Rectal smooth muscle tissue (tissue), 1 donor: ENCODE results near the gene CEMIP2.

ENCODE experiments used
- H3K27ac ChIP-seq: one replicate; pipeline ENCODE4 v1.7.0; 2013; ENCODE audit warnings: low read depth, low read length, inconsistent platforms
- H3K27me3 ChIP-seq: one replicate; pipeline ENCODE4 v1.7.0; 2013; ENCODE audit warnings: low read length; ENCODE audit not compliant: control insufficient read depth, insufficient read depth
- H3K36me3 ChIP-seq: one replicate; pipeline ENCODE4 v1.7.0; 2013; ENCODE audit warnings: low read length; ENCODE audit not compliant: control insufficient read depth, insufficient read depth
- H3K4me1 ChIP-seq: one replicate; pipeline ENCODE4 v1.7.0; 2013; ENCODE audit warnings: low read length; ENCODE audit not compliant: control insufficient read depth, insufficient read depth
- H3K4me3 ChIP-seq: one replicate; pipeline ENCODE4 v1.7.0; 2013; ENCODE audit warnings: low read length
- H3K9ac ChIP-seq: one replicate; pipeline ENCODE4 v1.7.0; 2013; ENCODE audit warnings: low read length

Gene CEMIP2

GRCh38 chr9:71756753-71757152 is 11.6 kb downstream of the CEMIP2 start:
- no peak overlapping the region for H3K27ac ChIP-seq
- H3K4me1 ChIP-seq: no peaks in the 10 kb centered on the region
- no peak overlapping the region for H3K9ac ChIP-seq
- H3K27me3 ChIP-seq: no peaks in the 10 kb centered on the region
- H3K36me3 ChIP-seq: no peaks in the 10 kb centered on the region
- no peak overlapping the region for H3K4me3 ChIP-seq

- no peaks in the 10 kb centered on the region for H3K27me3 ChIP-seq
- no peak overlapping the region for H3K27ac ChIP-seq
- H3K4me3 ChIP-seq: no peak overlapping the region
- no peak overlapping the region for H3K9ac ChIP-seq
- H3K36me3 ChIP-seq: no peaks in the 10 kb centered on the region
- no peaks in the 10 kb centered on the region for H3K4me1 ChIP-seq
These were observed 12.4 kb downstream of the CEMIP2 start for GRCh38 chr9:71755869-71756268.

GRCh38 chr9:71755230-71755629 is 13.1 kb downstream of the CEMIP2 start:
- Histone ChIP-seq H3K27me3 (no peaks in the 10 kb centered on the region), H3K9ac (no peak overlapping the region), H3K36me3 (no peaks in the 10 kb centered on the region), H3K4me3 (no peak overlapping the region), H3K4me1 (no peaks in the 10 kb centered on the region), H3K27ac (no peak overlapping the region)

- no peak overlapping the region for H3K4me3 ChIP-seq
- no peak overlapping the region for H3K27ac ChIP-seq
- H3K36me3 ChIP-seq: no peaks in the 10 kb centered on the region
- no peaks in the 10 kb centered on the region for H3K4me1 ChIP-seq
- no peaks in the 10 kb centered on the region for H3K27me3 ChIP-seq
- no peak overlapping the region for H3K9ac ChIP-seq
These were observed 14.2 kb downstream of the CEMIP2 start for GRCh38 chr9:71754151-71754550.

- no peak overlapping the region for H3K27ac ChIP-seq
- H3K4me3 ChIP-seq: no peak overlapping the region
- no peaks in the 10 kb centered on the region for H3K4me1 ChIP-seq
- H3K9ac ChIP-seq: no peak overlapping the region
- H3K36me3 ChIP-seq: peaks cover 4% of the 10 kb centered on the region
- H3K27me3 ChIP-seq: no peaks in the 10 kb centered on the region
These were observed 15.4 kb downstream of the CEMIP2 start for GRCh38 chr9:71752928-71753327.

GRCh38 chr9:71752352-71752751 is 16.0 kb downstream of the CEMIP2 start:
- Histone ChIP-seq H3K4me1 (no peaks in the 10 kb centered on the region), H3K27me3 (no peaks in the 10 kb centered on the region), H3K9ac (no peak overlapping the region), H3K4me3 (no peak overlapping the region), H3K36me3 (peaks cover 4% of the 10 kb centered on the region), H3K27ac (no peak overlapping the region)

- no peak overlapping the region for H3K4me3 ChIP-seq
- no peaks in the 10 kb centered on the region for H3K27me3 ChIP-seq
- no peaks in the 10 kb centered on the region for H3K4me1 ChIP-seq
- no peak overlapping the region for H3K27ac ChIP-seq
- H3K9ac ChIP-seq: no peak overlapping the region
- H3K36me3 ChIP-seq: peaks cover 6% of the 10 kb centered on the region
These were observed 20.0 kb downstream of the CEMIP2 start for GRCh38 chr9:71748280-71748743.

- Histone ChIP-seq H3K9ac (no peak overlapping the region), H3K27me3 (no peaks in the 10 kb centered on the region), H3K4me1 (no peaks in the 10 kb centered on the region), H3K4me3 (no peak overlapping the region), H3K36me3 (peaks cover 6% of the 10 kb centered on the region), H3K27ac (no peak overlapping the region)
These were observed 20.7 kb downstream of the CEMIP2 start for GRCh38 chr9:71747576-71747975.

- no peak overlapping the region for H3K4me3 ChIP-seq
- H3K4me1 ChIP-seq: no peaks in the 10 kb centered on the region
- H3K27me3 ChIP-seq: no peaks in the 10 kb centered on the region
- no peak overlapping the region for H3K9ac ChIP-seq
- no peak overlapping the region for H3K27ac ChIP-seq
- H3K36me3 ChIP-seq: peaks cover 6% of the 10 kb centered on the region
These were observed 21.6 kb downstream of the CEMIP2 start for GRCh38 chr9:71746758-71747125.

GRCh38 chr9:71746023-71746757 is 22.1 kb downstream of the CEMIP2 start:
- Histone ChIP-seq H3K27ac (no peak overlapping the region), H3K4me1 (no peaks in the 10 kb centered on the region), H3K9ac (no peak overlapping the region), H3K4me3 (no peak overlapping the region), H3K36me3 (peaks cover 6% of the 10 kb centered on the region), H3K27me3 (no peaks in the 10 kb centered on the region)

GRCh38 chr9:71744754-71745521 is 23.4 kb downstream of the CEMIP2 start:
- H3K4me3 ChIP-seq: no peak overlapping the region
- H3K4me1 ChIP-seq: no peaks in the 10 kb centered on the region
- no peaks in the 10 kb centered on the region for H3K27me3 ChIP-seq
- H3K9ac ChIP-seq: no peak overlapping the region
- no peak overlapping the region for H3K27ac ChIP-seq
- peaks cover 6% of the 10 kb centered on the region for H3K36me3 ChIP-seq

GRCh38 chr9:71743882-71744281 is 24.4 kb downstream of the CEMIP2 start:
- H3K9ac ChIP-seq: no peak overlapping the region
- H3K27me3 ChIP-seq: no peaks in the 10 kb centered on the region
- H3K4me3 ChIP-seq: no peak overlapping the region
- no peaks in the 10 kb centered on the region for H3K4me1 ChIP-seq
- H3K27ac ChIP-seq: no peak overlapping the region
- H3K36me3 ChIP-seq: peaks cover 6% of the 10 kb centered on the region
